Activated naive CD8-positive, alpha-beta T cell treated with anti-CD3 and anti-CD28 coated beads, Interleukin-2, amount 10 ng/mL, durations not matched to agents 7 days and 5 days (primary cell): Measurements from ENCODE around the gene HSD17B11. TPM values are rescaled to one million over a fixed set of nuclear protein-coding genes. Genes with fewer than 3 reads are reported as not detected.
A peak's percentile ranks its signal among the peaks of the same experiment; 100 is the strongest.
"Not testable (repeated sequence)": the region's sequence is repeated elsewhere in the genome, so short reads cannot be mapped to it uniquely, and the experiment has no call there.

ENCODE experiments used
- ATAC-seq: fragments of 150-1000 bp; cut with Tn5 transposase; one replicate; pipeline ENCODE4 v1.10.0; 2021; ENCODE audit warnings: low read depth, moderate library complexity
- POLR2A ChIA-PET: fragments of 350-600 bp; sonication (Branson Sonifier 250); formaldehyde crosslinking; loops from one replicate; lab custom pipeline; 2021; ENCODE audit warnings: antibody characterized with exemption; lab: Charles Lee
- DNase-seq: peaks from one replicate; pipeline ENCODE4 v3.0.0; 2021
- H3K27ac Mint-ChIP-seq: one replicate; pipeline ENCODE4 v1.8.0; 2022; ENCODE audit warnings: mild to moderate bottlenecking, mixed read lengths
- H3K27me3 Mint-ChIP-seq: one replicate; pipeline ENCODE4 v1.8.0; 2022; ENCODE audit warnings: mild to moderate bottlenecking, moderate library complexity, mixed read lengths
- H3K36me3 Mint-ChIP-seq: one replicate; pipeline ENCODE4 v1.8.0; 2021; ENCODE audit warnings: mild to moderate bottlenecking, mixed read lengths
- H3K4me1 Mint-ChIP-seq: one replicate; pipeline ENCODE4 v1.8.0; 2021; ENCODE audit warnings: mixed read lengths
- H3K4me3 Mint-ChIP-seq: one replicate; pipeline ENCODE4 v1.8.0; 2022; ENCODE audit warnings: mild to moderate bottlenecking, moderate library complexity, mixed read lengths
- H3K9me3 Mint-ChIP-seq: one replicate; pipeline ENCODE4 v1.8.0; 2021; ENCODE audit warnings: mixed read lengths
- total RNA-seq, 2 experiments: library from RNA; stranded (reverse); gene quantifications; one replicate each; pipeline ENCODE4 v1.2.3, GENCODE V29; 2021

Gene HSD17B11, protein sequence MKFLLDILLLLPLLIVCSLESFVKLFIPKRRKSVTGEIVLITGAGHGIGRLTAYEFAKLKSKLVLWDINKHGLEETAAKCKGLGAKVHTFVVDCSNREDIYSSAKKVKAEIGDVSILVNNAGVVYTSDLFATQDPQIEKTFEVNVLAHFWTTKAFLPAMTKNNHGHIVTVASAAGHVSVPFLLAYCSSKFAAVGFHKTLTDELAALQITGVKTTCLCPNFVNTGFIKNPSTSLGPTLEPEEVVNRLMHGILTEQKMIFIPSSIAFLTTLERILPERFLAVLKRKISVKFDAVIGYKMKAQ
- total RNA-seq: 10 to 100 TPM; 42.8 to 48.0 TPM

DNA sequence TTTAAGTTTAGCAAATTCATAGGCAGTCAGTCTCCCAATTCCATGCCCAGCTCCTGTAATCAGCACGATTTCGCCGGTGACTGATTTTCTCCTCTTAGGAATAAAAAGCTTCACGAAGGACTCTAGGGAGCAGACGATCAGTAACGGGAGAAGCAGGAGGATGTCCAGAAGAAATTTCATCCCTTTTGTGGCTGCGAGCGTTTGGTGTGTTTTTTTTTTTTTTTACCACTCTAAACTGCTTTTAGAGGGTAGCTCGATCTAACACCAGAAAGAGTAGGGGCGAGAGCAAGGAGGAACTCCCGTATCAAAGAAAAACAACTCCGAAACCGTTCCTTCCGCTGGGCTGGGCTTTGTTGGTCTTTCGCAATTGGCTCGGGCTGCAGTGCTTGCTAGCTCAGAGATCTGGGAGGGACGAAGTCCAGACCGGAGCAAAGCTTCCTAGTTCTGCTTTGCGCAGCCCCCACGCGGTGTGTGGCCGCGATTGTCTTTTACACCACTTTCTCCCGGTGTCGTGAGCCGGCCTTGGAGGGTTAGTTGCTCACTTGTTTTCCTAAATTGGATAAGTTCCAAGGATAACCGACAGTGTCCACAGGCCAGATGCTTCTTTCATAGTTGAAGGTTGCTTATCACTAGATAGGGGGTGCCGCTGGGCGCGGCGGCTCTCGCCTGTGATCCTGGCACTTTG is at the start of gene HSD17B11:
Gene HSD17B11 (minus strand): TSS at position 298 of the 685 bp plus-strand sequence. CDS start 118 bp downstream, at position 180.
- ATAC-seq: peak; percentile 99
- Mint-ChIP-seq H3K27ac (peak within 1 kb of the TSS; percentile 80), H3K36me3 (peaks cover 28% of the 10 kb centered on the region), H3K27me3 (peaks cover 6% of the 10 kb centered on the region), H3K9me3 (peaks cover 4% of the 10 kb centered on the region), H3K4me3 (peak within 1 kb of the TSS; percentile 92), H3K4me1 (peaks cover 25% of the 10 kb centered on the region)
- DNase-seq: peak; percentile 77
- POLR2A ChIA-PET: interaction anchor here (0.6 to 2.2 kb wide), 11 partner anchors 9 to 1066 kb away, joined by 3 to 20 read pairs (median 5); partner anchors contain the start of genes HERC5 and NUDT9

DNA sequence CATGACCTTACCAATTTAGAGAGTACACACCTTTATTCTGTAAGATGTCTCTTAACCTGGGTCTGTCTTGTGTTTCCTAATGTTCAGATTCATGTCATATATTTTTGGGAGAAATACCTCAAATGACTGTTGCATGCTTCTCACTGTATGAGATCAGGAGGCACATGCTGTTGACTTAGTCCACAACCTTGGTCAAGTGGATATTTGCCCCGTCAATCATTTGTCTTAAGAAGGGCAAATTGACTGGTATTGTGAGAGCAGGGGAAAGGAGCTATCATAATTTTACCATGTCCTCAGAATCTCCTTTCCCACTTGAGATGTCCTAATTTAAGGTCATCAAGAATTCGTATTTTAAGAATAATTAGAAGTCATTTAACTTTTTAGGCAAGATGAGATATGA is 42.4 kb upstream of the HSD17B11 start:
- Mint-ChIP-seq H3K27ac (no peak overlapping the region), H3K9me3 (no peaks in the 10 kb centered on the region), H3K36me3 (peaks cover 12% of the 10 kb centered on the region), H3K27me3 (no peaks in the 10 kb centered on the region), H3K4me3 (no peak overlapping the region), H3K4me1 (peaks cover 8% of the 10 kb centered on the region)
- POLR2A ChIA-PET: interaction anchor here (0.6 kb wide), 1 partner anchor 19 kb away, joined by 4 read pairs; no protein-coding TSS in a partner anchor
- ATAC-seq: no peak
- DNase-seq: no peak

DNA sequence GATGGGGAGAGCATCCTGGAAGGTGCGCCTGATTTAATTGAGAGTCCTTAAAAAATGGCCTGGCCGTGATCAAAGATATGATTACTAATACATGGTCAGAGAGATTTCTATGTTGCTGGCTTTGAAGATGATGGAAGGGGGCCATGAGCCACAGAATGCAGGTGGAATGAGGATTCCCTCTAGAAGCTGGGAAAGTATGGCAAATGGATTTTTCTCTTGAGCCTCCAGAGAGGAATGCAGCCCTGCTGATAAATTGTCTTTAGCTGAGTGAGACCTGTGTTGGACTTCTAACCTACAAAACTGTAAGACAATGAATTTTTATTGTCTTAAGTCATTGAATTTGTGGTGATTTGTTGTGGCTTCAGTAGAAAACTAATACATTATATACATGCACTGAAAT is 39.0 kb upstream of the HSD17B11 start:
- POLR2A ChIA-PET: no interaction called here
- Mint-ChIP-seq H3K27ac (no peak overlapping the region), H3K9me3 (no peaks in the 10 kb centered on the region), H3K4me1 (peaks cover 8% of the 10 kb centered on the region), H3K36me3 (peaks cover 3% of the 10 kb centered on the region), H3K4me3 (no peak overlapping the region), H3K27me3 (no peaks in the 10 kb centered on the region)
- ATAC-seq: no peak
- no peak for DNase-seq

DNA sequence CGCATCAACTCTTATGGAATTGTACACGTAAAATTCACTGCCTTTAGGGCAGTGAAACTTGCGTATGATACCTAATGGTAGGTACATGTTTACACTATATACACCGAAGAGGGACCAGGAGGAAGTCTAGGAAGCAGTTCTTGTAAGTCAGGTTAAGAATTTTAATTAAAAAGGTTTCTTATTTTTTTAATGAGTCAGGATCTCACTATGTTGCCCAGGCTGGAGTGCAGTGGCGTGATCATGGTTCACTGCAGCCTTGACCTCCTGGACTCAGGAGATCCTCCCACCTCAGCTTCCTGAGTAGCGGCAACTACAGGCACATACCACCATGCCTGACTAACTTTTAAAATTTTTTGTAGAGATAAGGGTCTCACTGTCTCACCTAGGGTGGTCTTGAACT is 38.0 kb upstream of the HSD17B11 start:
- Mint-ChIP-seq H3K36me3 (peaks cover 3% of the 10 kb centered on the region), H3K27me3 (no peaks in the 10 kb centered on the region), H3K9me3 (no peaks in the 10 kb centered on the region), H3K27ac (no peak overlapping the region), H3K4me3 (no peak overlapping the region), H3K4me1 (peaks cover 12% of the 10 kb centered on the region)
- POLR2A ChIA-PET: no interaction called here
- ATAC-seq (no peak), DNase-seq (no peak)

DNA sequence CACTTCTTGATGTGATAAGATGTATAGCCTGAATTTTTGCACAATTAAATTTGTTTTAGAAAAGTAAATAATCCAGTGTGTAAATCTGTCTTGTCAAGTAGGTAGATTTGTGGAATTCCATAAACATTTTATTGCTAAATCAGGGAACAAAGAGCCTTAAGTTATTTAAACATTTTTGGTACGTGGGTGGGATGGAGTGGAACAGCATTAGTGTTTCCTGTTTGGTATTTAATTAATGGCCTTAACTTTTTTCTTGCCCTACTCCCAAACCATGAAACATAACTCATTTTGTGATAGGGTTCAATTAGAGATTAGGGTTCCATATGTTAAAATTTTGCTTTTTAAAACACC is 36.5 kb upstream of the HSD17B11 start:
- Mint-ChIP-seq H3K36me3 (peaks cover 2% of the 10 kb centered on the region), H3K9me3 (no peaks in the 10 kb centered on the region), H3K27ac (no peak overlapping the region), H3K4me3 (no peak overlapping the region), H3K4me1 (peaks cover 19% of the 10 kb centered on the region), H3K27me3 (no peaks in the 10 kb centered on the region)
- ATAC-seq (no peak), DNase-seq (no peak)
- POLR2A ChIA-PET: no interaction called here

DNA sequence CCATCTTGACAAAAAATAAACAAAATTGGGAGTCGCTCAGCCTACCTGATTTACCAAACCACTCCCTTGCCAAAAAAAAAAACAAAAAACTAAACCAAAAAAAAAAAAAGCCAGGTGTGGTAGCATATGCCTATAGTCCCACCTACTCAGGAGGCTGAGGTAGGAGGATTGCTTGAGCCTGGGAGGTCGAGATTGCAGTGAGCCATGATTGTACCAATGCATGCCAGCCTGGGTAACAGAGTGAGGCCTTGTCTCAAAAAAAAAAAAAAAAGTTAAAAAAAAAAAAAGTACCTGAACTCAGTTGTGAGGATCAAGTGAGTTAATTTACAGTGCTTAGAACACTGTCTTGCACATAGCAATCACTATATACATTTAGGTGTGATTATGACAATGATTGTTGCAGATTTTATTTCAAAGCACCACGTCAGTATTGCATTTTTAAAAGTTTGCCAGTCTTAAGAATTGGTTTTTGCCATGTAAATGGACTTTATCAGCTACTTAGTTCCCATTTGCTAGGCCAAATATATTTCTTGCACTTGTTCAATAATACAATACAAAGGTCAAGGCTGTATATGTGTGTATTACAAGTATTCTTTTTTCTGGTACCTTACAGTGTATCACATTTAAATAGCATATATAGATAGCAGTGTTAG is 36.0 kb upstream of the HSD17B11 start:
- H3K4me1 Mint-ChIP-seq: peaks cover 19% of the 10 kb centered on the region
- H3K9me3 Mint-ChIP-seq: no peaks in the 10 kb centered on the region

DNA sequence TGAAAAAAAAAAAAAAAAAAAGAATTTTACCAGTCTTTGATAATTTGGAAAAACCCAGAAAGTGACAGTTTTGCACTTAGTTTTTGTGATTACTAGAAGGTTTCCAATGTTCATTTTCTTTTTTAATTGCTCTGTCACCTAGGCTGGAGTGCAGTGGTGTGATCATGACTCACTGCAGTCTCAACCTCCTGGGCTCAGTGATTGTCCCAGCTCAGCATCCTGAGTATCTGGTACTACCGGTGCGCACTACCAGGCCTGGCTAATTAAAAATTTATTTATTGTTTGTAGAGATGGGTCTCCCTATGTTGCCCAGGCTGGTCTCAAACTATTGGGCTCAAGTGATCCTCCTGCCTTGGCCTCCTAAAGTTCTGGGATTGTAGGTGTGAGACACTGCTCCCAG is 34.7 kb upstream of the HSD17B11 start:
- POLR2A ChIA-PET: no interaction called here
- H3K27me3 Mint-ChIP-seq: no peaks in the 10 kb centered on the region
- H3K4me1 Mint-ChIP-seq: peaks cover 20% of the 10 kb centered on the region
- H3K36me3 Mint-ChIP-seq: no peaks in the 10 kb centered on the region
- DNase-seq: no peak
- H3K27ac Mint-ChIP-seq: no peak overlapping the region
- no peak overlapping the region for H3K4me3 Mint-ChIP-seq
- ATAC-seq: no peak
- no peaks in the 10 kb centered on the region for H3K9me3 Mint-ChIP-seq

More for the DNA sequence above, 36.0 kb upstream of the HSD17B11 start:
- H3K36me3 Mint-ChIP-seq: no peaks in the 10 kb centered on the region
- H3K4me3 Mint-ChIP-seq: no peak overlapping the region
- POLR2A ChIA-PET: no interaction called here
- no peaks in the 10 kb centered on the region for H3K27me3 Mint-ChIP-seq
- H3K27ac Mint-ChIP-seq: no peak overlapping the region
- ATAC-seq (no peak), DNase-seq (no peak)

DNA sequence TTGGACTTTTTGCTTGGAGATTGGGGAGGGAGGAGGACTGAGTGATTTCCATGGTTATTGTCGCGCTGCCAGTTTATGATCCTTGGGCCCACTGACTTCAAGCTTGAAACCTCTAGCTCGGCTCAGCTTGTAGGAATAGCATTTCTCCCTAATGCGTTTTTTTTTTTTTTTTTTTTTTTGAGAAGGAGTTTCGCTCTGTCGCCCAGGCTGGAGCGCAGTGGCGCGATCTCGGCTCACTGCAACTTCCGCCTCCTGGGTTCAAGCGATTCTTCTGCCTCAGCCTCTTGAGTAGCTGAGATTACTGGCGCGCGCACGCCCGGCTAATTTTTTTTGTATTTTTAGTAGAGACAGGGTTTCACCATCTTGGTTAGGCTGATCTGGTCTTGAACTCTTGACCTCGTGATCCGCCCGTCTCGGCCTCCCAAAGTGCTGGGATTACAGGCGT is 33.1 kb upstream of the HSD17B11 start:
- not testable (repeated sequence) for DNase-seq, H3K36me3 Mint-ChIP-seq, ATAC-seq, H3K27ac Mint-ChIP-seq, H3K27me3 Mint-ChIP-seq, H3K9me3 Mint-ChIP-seq
- POLR2A ChIA-PET: interaction anchor here (0.6 to 1.0 kb wide), 5 partner anchors 14 to 135 kb away, joined by 3 to 7 read pairs (median 3); partner anchors contain the start of gene HSD17B11
- Mint-ChIP-seq H3K4me1 (peaks cover 14% of the 10 kb centered on the region), H3K4me3 (peak overlapping the region; percentile 80)

DNA sequence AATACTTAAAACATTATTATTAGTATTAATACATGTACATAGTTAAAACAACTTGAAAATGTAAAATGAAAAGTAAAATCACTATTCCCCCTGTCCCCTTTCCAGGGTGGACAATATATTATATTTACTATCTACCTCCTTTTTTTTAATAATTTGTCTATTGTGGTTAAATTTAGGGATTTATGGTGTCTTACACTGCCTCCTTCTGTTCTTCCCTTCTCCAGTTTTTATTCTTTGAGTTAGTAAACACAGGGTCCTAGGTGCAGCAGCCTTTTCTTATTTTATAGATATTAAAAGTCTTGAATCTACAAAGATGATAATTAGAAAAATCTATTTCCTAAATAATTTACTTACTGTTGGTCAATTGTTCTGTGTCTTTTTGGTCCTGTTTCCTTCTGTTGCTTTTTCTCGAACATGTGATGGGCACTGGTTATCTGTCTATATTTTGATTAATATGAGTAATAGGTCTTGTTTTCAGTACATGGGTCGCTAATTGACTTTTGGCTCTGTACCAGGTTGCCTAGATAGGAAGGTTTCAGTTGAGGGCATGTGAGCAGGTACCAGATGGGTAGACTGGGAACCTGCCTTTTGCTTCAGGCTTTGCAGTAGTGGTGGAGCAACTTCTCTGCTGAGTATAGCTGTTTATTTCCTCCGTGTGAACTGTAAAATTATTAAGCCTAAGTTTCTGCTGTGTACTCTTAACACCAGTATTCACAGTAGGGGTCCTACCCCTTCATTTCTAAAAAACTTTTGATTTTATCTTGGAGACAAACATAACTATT is 32.5 kb upstream of the HSD17B11 start:
- Mint-ChIP-seq H3K27me3 (no peaks in the 10 kb centered on the region), H3K4me3 (peak overlapping the region; percentile 99), H3K27ac (peak overlapping the region; percentile 11), H3K9me3 (no peaks in the 10 kb centered on the region), H3K4me1 (peaks cover 14% of the 10 kb centered on the region), H3K36me3 (no peaks in the 10 kb centered on the region)
- POLR2A ChIA-PET: interaction anchor here (0.6 to 2.3 kb wide), 7 partner anchors 17 to 204 kb away, joined by 3 to 20 read pairs (median 3); partner anchors contain the start of gene HSD17B11
- DNase-seq (no peak), ATAC-seq (no peak)

DNA sequence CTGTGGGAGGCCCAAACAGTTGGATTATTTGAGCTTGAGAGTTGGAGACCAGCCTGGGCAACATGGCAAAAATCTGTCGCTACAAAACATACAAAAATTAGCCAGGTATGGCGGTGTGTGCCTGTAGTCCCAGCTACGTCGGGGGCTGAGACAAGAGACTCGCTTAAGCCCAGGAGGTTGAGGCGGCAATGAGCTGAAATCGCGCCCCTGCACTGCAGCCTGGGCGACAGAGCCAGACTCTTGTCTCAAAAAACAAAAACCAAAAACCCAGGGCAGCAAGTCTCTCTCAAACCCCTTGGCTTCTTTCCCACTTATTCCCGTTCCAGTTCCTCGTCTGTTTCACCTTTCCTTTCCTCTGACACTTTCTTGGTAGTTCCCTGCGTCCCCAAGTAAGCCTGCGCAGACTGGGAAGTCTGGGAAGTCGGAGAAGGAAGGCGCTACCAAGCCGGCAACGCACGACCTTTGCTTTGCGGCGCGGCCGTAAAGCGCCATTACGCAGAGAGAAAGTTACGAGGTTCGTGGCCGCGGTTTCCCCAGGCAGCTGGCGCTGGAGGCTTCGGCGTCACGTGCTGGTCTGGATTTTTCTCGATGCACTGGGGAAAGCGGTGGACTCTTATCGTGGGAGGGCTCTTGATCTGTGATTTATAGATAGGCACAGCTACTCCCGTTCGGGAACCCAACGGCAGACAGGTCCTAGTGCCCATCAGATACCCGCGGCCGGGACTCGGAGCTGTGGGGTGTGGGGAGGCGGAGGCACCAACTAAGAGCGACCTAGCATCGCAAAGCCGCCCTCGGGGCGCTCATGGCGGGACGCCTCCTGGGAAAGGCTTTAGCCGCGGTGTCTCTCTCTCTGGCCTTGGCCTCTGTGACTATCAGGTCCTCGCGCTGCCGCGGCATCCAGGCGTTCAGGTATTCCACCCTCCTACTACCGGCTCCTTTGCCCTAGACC is 31.4 kb upstream of the HSD17B11 start, which contains the start of gene NUDT9:
Gene NUDT9 (plus strand): TSS at position 470 of the 949 bp plus-strand sequence. CDS start 333 bp downstream, at position 803.
- Mint-ChIP-seq H3K27ac (peak within 1 kb of the TSS; percentile 97), H3K9me3 (no peaks in the 10 kb centered on the region), H3K4me1 (peaks cover 14% of the 10 kb centered on the region), H3K27me3 (no peaks in the 10 kb centered on the region), H3K4me3 (peak within 1 kb of the TSS; percentile 99), H3K36me3 (no peaks in the 10 kb centered on the region)
- peak; percentile 87 for DNase-seq
- ATAC-seq: peak; percentile 94
- POLR2A ChIA-PET: interaction anchor here (1.0 to 2.3 kb wide), 5 partner anchors 16 to 203 kb away, joined by 3 to 20 read pairs (median 6); partner anchors contain the start of gene HSD17B11

DNA sequence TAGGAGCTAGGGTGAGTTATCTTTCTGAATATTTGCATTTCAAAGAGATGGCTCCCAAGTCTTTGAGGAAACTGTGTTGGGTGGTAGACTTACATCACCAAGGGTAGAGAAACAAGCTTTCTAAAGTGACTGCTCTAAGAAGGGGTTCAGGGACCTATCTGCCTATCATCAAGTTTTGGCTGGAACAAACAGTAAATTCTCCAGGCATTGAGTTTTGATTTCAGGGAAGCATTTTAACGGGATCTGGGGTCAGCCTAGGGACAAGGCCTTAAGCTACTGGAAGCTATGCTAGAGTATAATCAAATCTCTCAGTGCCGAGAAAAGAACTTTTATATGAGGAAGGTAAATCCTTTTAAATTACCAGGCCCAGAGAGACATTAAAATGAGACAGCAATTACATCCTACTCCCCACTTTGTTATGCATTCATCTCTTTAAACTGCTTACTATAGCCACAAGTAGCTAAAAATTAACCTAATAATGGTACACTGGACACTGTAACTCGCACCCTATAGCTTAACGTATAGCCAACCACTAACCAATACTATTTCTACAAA is 29.4 kb upstream of the HSD17B11 start:
- H3K9me3 Mint-ChIP-seq: no peaks in the 10 kb centered on the region
- POLR2A ChIA-PET: interaction anchor here (0.6 to 1.3 kb wide), 2 partner anchors 29 to 265 kb away, joined by 5 read pairs; partner anchors contain the start of gene HSD17B11
- H3K36me3 Mint-ChIP-seq: no peaks in the 10 kb centered on the region
- no peak overlapping the region for H3K27ac Mint-ChIP-seq
- H3K4me1 Mint-ChIP-seq: peaks cover 14% of the 10 kb centered on the region
- DNase-seq: no peak
- no peak overlapping the region for H3K4me3 Mint-ChIP-seq
- no peak for ATAC-seq
- H3K27me3 Mint-ChIP-seq: no peaks in the 10 kb centered on the region
